H7 (cell line): Measurements from ENCODE around the gene SLC2A11. TPM values are rescaled to one million over a fixed set of nuclear protein-coding genes. Genes with fewer than 3 reads are reported as not detected.
"Not testable (repeated sequence)": the region's sequence is repeated elsewhere in the genome, so short reads cannot be mapped to it uniquely, and the experiment has no call there.

Experiments
- DNase-seq: peaks from one replicate; pipeline ENCODE4 v3.0.0; 2012
- H3K27me3 ChIP-seq: 2 replicates; pipeline ENCODE4 v1.6.0; 2011; ENCODE audit warnings: mild to moderate bottlenecking, low read length; ENCODE audit not compliant: control insufficient read depth, insufficient read depth
- H3K36me3 ChIP-seq: replicated peaks from 2 replicates; pipeline ENCODE4 v1.5.1; 2011; ENCODE audit warnings: low read length; ENCODE audit not compliant: control insufficient read depth, insufficient read depth
- H3K4me3 ChIP-seq: 2 replicates; pipeline ENCODE4 v1.5.1; 2011; ENCODE audit warnings: low read depth, mild to moderate bottlenecking, control low read depth, low read length, moderate library complexity; ENCODE audit not compliant: insufficient read depth
- total RNA-seq: library from RNA; depleted of rRNA; stranded (reverse); fragments of >200 nt; shearing (Covaris generic); gene quantifications from 2 replicates; pipeline ENCODE4 v1.2.3, GENCODE V29; 2014

SLC2A11 gene
- total RNA-seq, 1 experiment from 2014 or later, result 10.7 TPM

GRCh38 chr22:23910496-23911190 lies 53.0 kb downstream of the SLC2A11 start:
- DNase-seq, result no peak
- peaks cover 2% of the 10 kb centered on the region for H3K27me3 ChIP-seq
- no peaks in the 10 kb centered on the region for H3K36me3 ChIP-seq
- H3K4me3 ChIP-seq, result no peak overlapping the region

GRCh38 chr22:23911318-23911980 lies 53.8 kb downstream of the SLC2A11 start:
- Histone ChIP-seq H3K36me3 (no peaks in the 10 kb centered on the region), H3K4me3 (no peak overlapping the region), H3K27me3 (no peaks in the 10 kb centered on the region)
- no peak for DNase-seq

GRCh38 chr22:23912293-23912903 lies 54.7 kb downstream of the SLC2A11 start:
- no peak for DNase-seq
- Histone ChIP-seq H3K4me3 (no peak overlapping the region), H3K27me3 (no peaks in the 10 kb centered on the region), H3K36me3 (no peaks in the 10 kb centered on the region)

GRCh38 chr22:23913306-23913660 lies 55.6 kb downstream of the SLC2A11 start:
- H3K4me3 ChIP-seq, result peak overlapping the region; percentile 61
- peak; percentile 40 for DNase-seq
- no peaks in the 10 kb centered on the region for H3K27me3 ChIP-seq
- no peaks in the 10 kb centered on the region for H3K36me3 ChIP-seq

GRCh38 chr22:23913661-23914353 lies 56.1 kb downstream of the SLC2A11 start:
- Histone ChIP-seq H3K4me3 (peak overlapping the region; percentile 61), H3K36me3 (no peaks in the 10 kb centered on the region), H3K27me3 (no peaks in the 10 kb centered on the region)
- peak; percentile 99 for DNase-seq

- no peak overlapping the region for H3K4me3 ChIP-seq
- H3K27me3 ChIP-seq, result no peaks in the 10 kb centered on the region
- no peak for DNase-seq
- H3K36me3 ChIP-seq, result no peaks in the 10 kb centered on the region; the same call in 1 of the 2 replicates
Observed at GRCh38 chr22:23915290-23915689, 57.6 kb downstream of the SLC2A11 start.

- H3K27me3 ChIP-seq, H3K4me3 ChIP-seq, H3K36me3 ChIP-seq, DNase-seq: not testable (repeated sequence)
Observed at GRCh38 chr22:23920267-23920611, 62.6 kb downstream of the SLC2A11 start.

- H3K27me3 ChIP-seq, result not testable (repeated sequence)
Observed at GRCh38 chr22:23921586-23922201, 64.0 kb downstream of the SLC2A11 start.

GRCh38 chr22:23922921-23923320 lies 65.2 kb downstream of the SLC2A11 start:
- peaks cover 1% of the 10 kb centered on the region for H3K36me3 ChIP-seq
- no peaks in the 10 kb centered on the region for H3K27me3 ChIP-seq
- DNase-seq, result no peak
- H3K4me3 ChIP-seq, result no peak overlapping the region

More at GRCh38 chr22:23921586-23922201, 64.0 kb downstream of the SLC2A11 start:
- not testable (repeated sequence) for H3K4me3 ChIP-seq, DNase-seq, H3K36me3 ChIP-seq

- Histone ChIP-seq H3K36me3 (peaks cover 5% of the 10 kb centered on the region), H3K27me3 (no peaks in the 10 kb centered on the region), H3K4me3 (no peak overlapping the region)
- no peak for DNase-seq
Observed at GRCh38 chr22:23925020-23925606, 67.4 kb downstream of the SLC2A11 start.

- Histone ChIP-seq H3K4me3 (no peak overlapping the region), H3K36me3 (peaks cover 5% of the 10 kb centered on the region), H3K27me3 (no peaks in the 10 kb centered on the region)
- DNase-seq, result no peak
Observed at GRCh38 chr22:23926561-23926960, 68.9 kb downstream of the SLC2A11 start.
